Aorta (tissue), 5 donors: ENCODE results near the gene RAB3IL1. TPM values are rescaled to one million over a fixed set of nuclear protein-coding genes. Genes with fewer than 3 reads are reported as not detected.
"Not testable (repeated sequence)": the region's sequence is repeated elsewhere in the genome, so short reads cannot be mapped to it uniquely, and the experiment has no call there.

Experiments used
- ATAC-seq: fragments of 200-7000 bp; cut with Tn5 transposase; one replicate; pipeline ENCODE4 v1.9.1; 2022; ENCODE audit warnings: moderate library complexity; ENCODE audit not compliant: low FRiP score
- DNase-seq, 2 donors: peaks; one replicate each; pipeline ENCODE4 v3.0.0-alpha.2; 2020
- H3K27ac ChIP-seq, 2 donors: one replicate each; pipeline ENCODE4 v1.5.1; 2013; ENCODE audit warnings: low read length in 2 of 2, mild to moderate bottlenecking in 2 of 2, moderate library complexity in 2 of 2, control low read depth in 1 of 2, inconsistent platforms in 1 of 2, low read depth in 1 of 2
- H3K27me3 ChIP-seq, 2 donors: one replicate each; pipeline ENCODE4 v1.6.1; 2013; ENCODE audit warnings: control low read depth in 1 of 2, low read length in 1 of 2, mild to moderate bottlenecking in 1 of 2, moderate library complexity in 1 of 2; ENCODE audit not compliant: insufficient read depth in 2 of 2, control insufficient read depth in 1 of 2
- H3K36me3 ChIP-seq, 2 donors: one replicate each; pipeline ENCODE4 v1.6.1; 2013; ENCODE audit warnings: control low read depth in 1 of 2, low read length in 1 of 2, mild to moderate bottlenecking in 1 of 2; ENCODE audit not compliant: insufficient read depth in 2 of 2, control insufficient read depth in 1 of 2
- H3K4me1 ChIP-seq, 2 donors: one replicate each; pipeline ENCODE4 v1.6.1; 2013; ENCODE audit warnings: low read length in 2 of 2, control low read depth in 1 of 2, mild to moderate bottlenecking in 1 of 2, moderate library complexity in 1 of 2; ENCODE audit not compliant: insufficient read depth in 2 of 2, control insufficient read depth in 1 of 2
- H3K4me3 ChIP-seq, 2 donors: one replicate each; pipeline ENCODE4 v1.5.1; 2013; ENCODE audit warnings: low read length in 2 of 2, control low read depth in 1 of 2, mild to moderate bottlenecking in 1 of 2
- H3K9me3 ChIP-seq: one replicate; pipeline ENCODE4 v1.6.1; 2013; ENCODE audit warnings: mild to moderate bottlenecking, low read length; ENCODE audit not compliant: control insufficient read depth
- WGBS, 2 donors: extraction: QIAGEN DNeasy Blood & Tissue Kit; methylation state at CpG; one replicate each; pipeline ENCODE4 v1.1.7; 2013; 5-methylcytosine and 5-hydroxymethylcytosine counted together
- intact Hi-C, 2 donors: fragments of 100-400 bp; cut with DNase I; formaldehyde crosslinking; loops; one replicate each; pipeline versions ENCODE4 v1.14.2 to v1.15.0; 2022
- long read RNA-seq, 2 donors: library from polyadenylated mRNA; unstranded; transcript quantifications; one replicate each; pipeline ENCODE4 v2.0.0, GENCODE V29; 2020 to 2021
- polyA plus RNA-seq, 2 donors: library from polyadenylated mRNA; stranded (reverse); fragments of 200-250 nt; gene quantifications; one replicate each; pipeline ENCODE4 v1.2.3, GENCODE V29; 2013
- total RNA-seq, 2 donors: library from RNA; stranded (reverse); fragmentation: NEBNext Ultra II Directional; extraction: Animal tissue kit (Norgen Biotek cat#: 25700); gene quantifications; one replicate each; pipeline ENCODE4 v1.2.1, GENCODE V29; 2021
- donor health status: healthy with polysubstance abuse.
- donor health status: Bipolar disorder and iron deficiency.
- donor health status: DM: no; HTN: no; CAD: no.
- donor health status: DM: no; HTN: no; CAD: no.
- donor health status: DM: yes; HTN: yes; CAD: no.

The RAB3IL1 gene, protein sequence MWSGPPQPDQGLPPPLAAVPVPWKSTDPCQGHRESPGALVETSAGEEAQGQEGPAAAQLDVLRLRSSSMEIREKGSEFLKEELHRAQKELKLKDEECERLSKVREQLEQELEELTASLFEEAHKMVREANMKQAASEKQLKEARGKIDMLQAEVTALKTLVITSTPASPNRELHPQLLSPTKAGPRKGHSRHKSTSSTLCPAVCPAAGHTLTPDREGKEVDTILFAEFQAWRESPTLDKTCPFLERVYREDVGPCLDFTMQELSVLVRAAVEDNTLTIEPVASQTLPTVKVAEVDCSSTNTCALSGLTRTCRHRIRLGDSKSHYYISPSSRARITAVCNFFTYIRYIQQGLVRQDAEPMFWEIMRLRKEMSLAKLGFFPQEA
- 10 to 100 TPM; 23.8 to 45.2 TPM for total RNA-seq
- polyA plus RNA-seq = 10 to 100 TPM in 1 of 2 donors, 1 to 10 TPM in 1; 6.4 to 11.4 TPM
- long read RNA-seq, donor 1, partial matches to known transcripts = 2 of 4 reads
- long read RNA-seq, donor 1, other reads (novel, unspliced or antisense) = 0 of 4 reads
- long read RNA-seq, donor 2, transcript RAB3IL1-202 (10 exons, 2,284 nt) = major isoform, 15 of 28 reads
- long read RNA-seq, donor 2, partial matches to known transcripts = 5 of 28 reads
- long read RNA-seq, donor 2, other reads (novel, unspliced or antisense) = 6 of 28 reads

DNA sequence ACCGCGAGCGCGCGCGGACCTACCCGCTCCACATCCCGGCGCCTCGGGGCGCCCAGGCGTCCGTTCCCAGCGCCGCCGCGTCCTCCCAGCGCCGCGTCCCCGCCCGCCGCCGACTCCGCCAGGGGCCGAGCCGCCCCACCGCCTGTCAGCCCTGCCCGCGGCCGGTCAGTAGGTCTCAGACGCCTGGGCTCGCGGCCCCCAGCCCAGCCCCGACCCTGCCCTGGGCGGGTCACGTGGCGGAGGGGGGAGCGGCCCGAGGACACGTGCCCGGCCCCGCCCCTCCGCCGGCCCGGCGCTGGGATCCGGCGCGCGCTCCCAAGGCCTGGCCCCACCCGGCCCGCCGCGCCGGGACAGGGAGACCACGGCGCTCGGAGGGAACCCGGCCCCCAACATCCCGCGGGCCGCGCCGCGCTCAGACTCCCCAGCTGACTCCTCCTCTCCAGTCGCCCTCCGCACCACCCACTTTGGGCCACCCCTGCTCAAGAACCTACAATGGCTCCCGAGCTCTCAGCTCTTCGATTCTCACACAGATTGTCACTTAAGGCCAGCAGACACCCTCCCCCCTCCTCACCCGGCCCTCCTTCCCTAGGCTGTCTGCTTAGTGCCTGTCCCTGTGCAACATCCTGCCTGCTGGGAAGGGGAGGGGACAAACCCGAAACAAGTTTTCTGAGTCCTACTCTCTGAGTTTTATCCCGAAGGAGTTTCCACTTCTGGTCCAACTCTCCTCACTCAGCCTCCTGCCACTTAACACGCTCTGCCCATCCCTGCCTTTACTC, at the start of gene RAB3IL1:
RAB3IL1 (minus strand) TSS at position 233 of the 776 bp plus-strand sequence; CDS start at position 34, 199 bp downstream.
- DNase-seq (peak; percentile 85 to 90), ATAC-seq (peak; percentile 88)
- Histone ChIP-seq H3K4me1 (no peaks in the 10 kb centered on the region), H3K36me3 (no peaks in the 10 kb centered on the region), H3K27me3 (no peaks in the 10 kb centered on the region), H3K4me3 (peak within 1 kb of the TSS; percentile 44 to 53), H3K9me3 (no peaks in the 10 kb centered on the region), H3K27ac (no peak within 1 kb of the TSS)
- intact Hi-C loops = no loop called here
- 2% methylated on average over 48 to 74 of the region's 74 CpGs for WGBS, 2 donors

DNA sequence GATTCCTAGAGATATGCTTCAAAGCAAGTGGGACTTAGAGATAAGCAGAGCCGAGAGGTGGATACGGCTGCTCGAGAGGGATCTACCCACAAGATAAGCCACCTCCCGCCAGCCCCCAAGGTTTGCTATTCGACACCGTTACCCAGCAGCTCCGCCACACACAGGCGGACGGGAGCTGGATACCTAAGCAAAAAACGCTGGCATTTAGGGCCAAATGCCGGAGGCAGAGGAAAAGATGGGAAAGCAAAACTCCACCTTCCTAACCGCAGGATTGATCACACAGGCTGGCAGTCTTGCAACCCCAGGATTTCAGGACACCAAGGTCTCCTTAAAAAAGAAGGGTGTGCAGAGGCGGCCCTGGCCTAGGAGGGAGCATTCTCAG, 49.4 kb upstream of the RAB3IL1 start:
- intact Hi-C loops = loop anchor here (5.0 to 10.0 kb wide), 4 partner anchors 41 to 152 kb away; partner anchors contain the start of gene FADS1 (in 2 of the 2)
- WGBS, 2 donors = 0% methylated on average over 13 of the region's 13 CpGs
- ATAC-seq (no peak), DNase-seq (peak; percentile 57 to 74)
- Histone ChIP-seq H3K36me3 (no peaks in the 10 kb centered on the region), H3K4me1 (no peaks in the 10 kb centered on the region), H3K27ac (peak overlapping the region in 1 of 2 donors; percentile 89), H3K27me3 (no peaks in the 10 kb centered on the region), H3K9me3 (no peaks in the 10 kb centered on the region), H3K4me3 (peak overlapping the region; percentile 87 to 96)

DNA sequence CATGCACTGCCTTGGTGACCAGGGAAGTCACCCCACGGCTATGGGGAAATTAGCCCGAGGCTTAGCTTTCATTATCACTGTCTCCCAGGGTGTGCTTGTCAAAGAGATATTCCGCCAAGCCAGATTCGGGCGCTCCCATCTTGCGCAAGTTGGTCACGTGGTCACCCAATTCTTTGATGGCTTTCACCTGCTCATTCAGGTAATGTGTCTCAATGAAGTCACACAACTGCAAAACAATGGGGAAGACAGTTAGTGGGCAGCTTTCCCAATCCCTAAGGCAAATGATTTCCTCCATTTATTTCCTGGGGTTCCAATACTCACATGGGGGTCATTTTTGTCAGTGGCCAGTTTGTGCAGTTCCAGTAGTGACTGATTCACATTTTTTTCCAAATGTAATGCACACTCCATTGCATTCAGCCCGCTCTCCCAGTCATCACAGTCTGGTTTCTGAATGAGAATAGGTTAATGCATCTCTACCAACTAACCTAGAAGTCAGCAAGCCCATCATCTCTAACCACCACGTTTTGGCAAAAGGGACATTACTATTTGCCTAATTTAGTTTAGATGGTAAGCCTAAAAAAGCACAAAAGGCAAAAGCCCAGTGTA, 47.4 kb upstream of the RAB3IL1 start:
- peak overlapping the region; percentile 87 to 96 for H3K4me3 ChIP-seq
- intact Hi-C loops = loop anchor here (5.0 to 10.0 kb wide), 4 partner anchors 43 to 150 kb away; partner anchors contain the start of gene FADS1 (in 2 of the 2)
- H3K36me3 ChIP-seq, H3K27ac ChIP-seq, ATAC-seq, H3K9me3 ChIP-seq, H3K4me1 ChIP-seq, H3K27me3 ChIP-seq: not testable (repeated sequence)
- WGBS, 2 donors = 71 to 74% methylated on average over 9 of the region's 9 CpGs
- peak; percentile 57 to 72 for DNase-seq

DNA sequence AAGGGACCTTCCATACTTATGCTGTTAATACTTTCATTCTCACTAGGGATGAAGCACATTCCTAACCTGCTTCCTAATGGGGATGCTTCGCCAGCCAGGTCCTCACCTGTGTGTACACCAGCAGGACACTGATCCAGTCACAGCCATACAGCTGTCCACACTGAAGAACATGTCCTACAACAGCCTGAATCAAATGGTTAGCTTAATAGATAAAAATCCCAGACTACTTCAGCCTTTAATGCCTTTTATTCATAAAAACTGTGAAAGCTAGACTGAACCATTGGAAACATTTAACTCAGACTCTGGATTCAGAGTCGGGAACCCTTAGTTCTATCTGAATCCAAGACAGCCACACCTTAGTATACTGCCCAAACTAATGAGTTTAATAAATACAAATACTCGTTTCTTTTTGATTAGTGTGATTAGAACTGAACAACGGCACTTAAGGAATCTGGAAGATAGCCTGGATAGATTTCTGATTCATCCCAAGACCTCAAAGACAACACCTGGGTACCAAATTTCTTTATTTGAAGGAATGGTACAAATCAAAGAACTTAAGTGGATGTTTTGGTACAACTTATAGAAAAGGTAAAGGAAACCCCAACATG, 46.8 kb upstream of the RAB3IL1 start:
- no peak for DNase-seq
- intact Hi-C loops = loop anchor here in 1 of 2 donors (10.0 kb wide), 1 partner anchor 149 kb away; the partner anchor contains the start of gene FADS1
- Histone ChIP-seq H3K4me1 (no peaks in the 10 kb centered on the region), H3K27me3 (no peaks in the 10 kb centered on the region), H3K36me3 (no peaks in the 10 kb centered on the region), H3K9me3 (no peaks in the 10 kb centered on the region), H3K4me3 (no peak overlapping the region), H3K27ac (no peak overlapping the region)
- no peak for ATAC-seq
- WGBS, 2 donors = 77 to 79% methylated on average over 4 of the region's 4 CpGs

DNA sequence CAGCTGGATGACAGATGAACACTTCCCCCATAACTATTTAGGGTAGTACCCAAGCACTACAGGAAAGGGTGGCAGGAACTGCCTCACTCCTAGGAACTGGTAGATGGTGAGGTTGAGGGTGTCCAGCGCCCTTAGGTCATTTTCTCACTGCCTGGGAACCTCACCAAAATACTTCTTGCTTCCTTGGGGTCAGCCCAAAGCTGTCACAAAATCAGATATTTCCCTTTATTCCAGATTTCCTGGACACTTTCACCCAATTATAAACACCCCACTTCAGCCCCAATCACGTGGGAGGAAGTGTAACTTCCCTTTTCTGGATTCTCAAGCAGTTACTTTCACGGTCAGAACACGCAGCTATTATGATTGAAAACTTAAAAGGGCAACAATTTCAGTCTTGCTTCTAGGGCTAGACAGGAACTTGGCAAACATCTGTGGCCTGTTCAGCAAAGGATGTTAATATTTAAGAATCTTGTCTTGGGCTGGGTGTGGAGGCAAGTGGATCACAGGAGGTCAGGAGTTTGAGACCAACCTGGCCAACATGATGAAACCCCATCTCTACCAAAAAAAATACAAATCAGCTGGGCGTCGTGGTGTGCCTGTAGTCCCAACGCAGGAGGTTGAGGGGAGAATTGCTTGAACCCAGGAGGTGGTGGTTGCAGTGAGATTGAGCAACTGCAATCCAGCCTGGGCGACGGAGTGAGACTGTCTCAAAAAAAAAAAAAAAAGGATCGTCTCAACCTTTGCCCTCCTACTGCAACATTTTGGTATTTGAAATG, 46.1 kb upstream of the RAB3IL1 start:
- ATAC-seq (no peak), DNase-seq (peak; percentile 60 to 71)
- no peaks in the 10 kb centered on the region for H3K27me3 ChIP-seq
- 47% methylated on average over 10 of the region's 10 CpGs for WGBS, 2 donors
- H3K4me3 ChIP-seq = no peak overlapping the region
- H3K9me3 ChIP-seq = no peaks in the 10 kb centered on the region
- no peak overlapping the region for H3K27ac ChIP-seq
- H3K4me1 ChIP-seq = no peaks in the 10 kb centered on the region
- no peaks in the 10 kb centered on the region for H3K36me3 ChIP-seq
- intact Hi-C loops = loop anchor here in 1 of 2 donors (10.0 kb wide), 1 partner anchor 149 kb away; the partner anchor contains the start of gene FADS1

DNA sequence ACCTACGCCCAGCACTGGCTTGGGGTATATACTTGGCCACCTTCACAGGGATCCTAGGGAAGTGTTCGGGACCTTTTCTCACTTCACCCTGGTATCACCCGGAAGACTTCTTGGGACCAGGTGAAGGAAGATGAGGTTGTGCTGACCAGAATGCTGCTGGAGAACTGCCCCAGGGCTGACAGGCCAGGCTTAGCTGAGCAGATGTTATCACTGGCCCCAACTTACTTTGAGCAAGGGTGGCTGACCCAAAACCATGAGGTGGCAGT, 45.6 kb upstream of the RAB3IL1 start:
- ATAC-seq = no peak
- H3K27me3 ChIP-seq = no peaks in the 10 kb centered on the region
- no peaks in the 10 kb centered on the region for H3K4me1 ChIP-seq
- no peaks in the 10 kb centered on the region for H3K36me3 ChIP-seq
- no peaks in the 10 kb centered on the region for H3K9me3 ChIP-seq
- WGBS, 2 donors = 80 to 86% methylated on average over 3 of the region's 3 CpGs
- H3K27ac ChIP-seq = no peak overlapping the region
- intact Hi-C loops = loop anchor here in 1 of 2 donors (10.0 kb wide), 1 partner anchor 148 kb away; the partner anchor contains the start of gene FADS1
- H3K4me3 ChIP-seq = no peak overlapping the region
- peak; percentile 63 to 75 for DNase-seq

DNA sequence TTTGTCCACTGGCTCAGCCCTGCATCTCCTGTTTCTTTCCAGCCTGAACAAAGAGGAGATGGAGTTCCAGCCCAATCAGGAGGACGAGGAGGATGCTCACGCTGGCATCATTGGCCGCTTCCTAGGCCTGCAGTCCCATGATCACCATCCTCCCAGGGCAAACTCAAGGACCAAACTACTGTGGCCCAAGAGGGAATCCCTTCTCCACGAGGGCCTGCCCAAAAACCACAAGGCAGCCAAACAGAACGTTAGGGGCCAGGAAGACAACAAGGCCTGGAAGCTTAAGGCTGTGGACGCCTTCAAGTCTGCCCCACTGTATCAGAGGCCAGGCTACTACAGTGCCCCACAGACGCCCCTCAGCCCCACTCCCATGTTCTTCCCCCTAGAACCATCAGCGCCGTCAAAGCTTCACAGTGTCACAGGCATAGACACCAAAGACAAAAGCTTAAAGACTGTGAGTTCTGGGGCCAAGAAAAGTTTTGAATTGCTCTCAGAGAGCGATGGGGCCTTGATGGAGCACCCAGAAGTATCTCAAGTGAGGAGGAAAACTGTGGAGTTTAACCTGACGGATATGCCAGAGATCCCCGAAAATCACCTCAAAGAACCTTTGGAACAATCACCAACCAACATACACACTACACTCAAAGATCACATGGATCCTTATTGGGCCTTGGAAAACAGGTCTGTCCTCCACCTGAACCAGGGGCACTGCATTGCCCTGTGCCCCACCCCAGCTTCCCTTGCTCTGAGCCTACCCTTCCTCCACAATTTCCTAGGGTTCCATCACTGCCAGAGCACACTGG, 45.0 kb upstream of the RAB3IL1 start:
- intact Hi-C loops = loop anchor here in 1 of 2 donors (10.0 kb wide), 1 partner anchor 148 kb away; the partner anchor contains the start of gene FADS1
- H3K36me3 ChIP-seq = no peaks in the 10 kb centered on the region
- peak; percentile 0 for ATAC-seq
- H3K4me3 ChIP-seq = no peak overlapping the region
- peak; percentile 44 to 71 for DNase-seq
- 85 to 90% methylated on average over 12 of the region's 12 CpGs for WGBS, 2 donors
- H3K4me1 ChIP-seq = no peaks in the 10 kb centered on the region
- H3K9me3 ChIP-seq = no peaks in the 10 kb centered on the region
- H3K27me3 ChIP-seq = no peaks in the 10 kb centered on the region
- H3K27ac ChIP-seq = no peak overlapping the region
